ENCODE data around the gene AFF1.

The AFF1 gene

GRCh38 chr4:87128006-87128705 is 193.3 kb downstream of the AFF1 start:
- Histone ChIP-seq H3K79me1 (ENCODE audit: low read depth, low read length) (no peaks in the 10 kb centered on the region), H2AFZ (ENCODE audit: low read length) (no peak overlapping the region), H3K27ac (replicated peaks; ENCODE audit: low read length) (no peak overlapping the region), H3K4ac (ENCODE audit: low read length) (no peak overlapping the region), H3K4me1 (ENCODE audit: control insufficient read depth in 2 of 2, insufficient read depth in 1 of 2, low read depth in 1 of 2, low read length in 2 of 2) (peaks cover 0 to 2% of the 10 kb centered on the region in 2 donors), H2BK15ac (ENCODE audit: low read length) (no peak overlapping the region), H3K23ac (ENCODE audit: low read depth, low read length, poor library complexity) (no peak overlapping the region), H3K4me2 (ENCODE audit: insufficient read depth, low read length, poor library complexity, severe bottlenecking) (no peak overlapping the region), H2BK12ac (ENCODE audit: low read length) (no peak overlapping the region), H4K91ac (ENCODE audit: low read depth, low read length, poor library complexity) (no peak overlapping the region), H3K14ac (ENCODE audit: low read length) (no peak overlapping the region), H2AK5ac (ENCODE audit: low read depth, low read length) (no peak overlapping the region), H3K9me3 (replicated peaks in 1 of 2; ENCODE audit: control insufficient read depth in 2 of 2, insufficient read depth in 1 of 2, low read depth in 1 of 2, low read length in 2 of 2) (no peaks in the 10 kb centered on the region), H3K9ac (ENCODE audit: low read depth, low read length, poor library complexity) (no peak overlapping the region), H3K36me3 (replicated peaks in 1 of 2; ENCODE audit: control insufficient read depth in 2 of 2, insufficient read depth in 2 of 2, low read length in 2 of 2) (peaks cover 20 to 84% of the 10 kb centered on the region in 2 donors), H4K8ac (ENCODE audit: low read depth, low read length) (no peak overlapping the region), H2BK5ac (ENCODE audit: low read length) (no peak overlapping the region), H3K18ac (ENCODE audit: low read length) (no peak overlapping the region), H3K27me3 (ENCODE audit: control insufficient read depth in 3 of 3, insufficient read depth in 3 of 3, low read depth in 1 of 3, low read length in 3 of 3) (no peaks in the 10 kb centered on the region), H3K4me3 (ENCODE audit: low read length in 2 of 2) (no peak overlapping the region), H2BK120ac (ENCODE audit: low read depth, low read length) (no peak overlapping the region)
- DNase-seq (ENCODE audit: low spot score) = no peak
- WGBS, 2 donors (ENCODE audit: extremely low coverage in 2 of 2, insufficient read length in 2 of 2, insufficient replicate concordance in 1 of 2) = no CpG with 5 or more reads among the region's 2 CpGs

- Histone ChIP-seq H3K4ac (ENCODE audit: low read length) (no peak overlapping the region), H3K9ac (ENCODE audit: low read depth, low read length, poor library complexity) (no peak overlapping the region), H3K23ac (ENCODE audit: low read depth, low read length, poor library complexity) (no peak overlapping the region), H2BK12ac (ENCODE audit: low read length) (no peak overlapping the region), H3K14ac (ENCODE audit: low read length) (no peak overlapping the region), H4K8ac (ENCODE audit: low read depth, low read length) (no peak overlapping the region), H2BK120ac (ENCODE audit: low read depth, low read length) (no peak overlapping the region), H2AK5ac (ENCODE audit: low read depth, low read length) (no peak overlapping the region), H4K91ac (ENCODE audit: low read depth, low read length, poor library complexity) (no peak overlapping the region), H3K4me2 (ENCODE audit: insufficient read depth, low read length, poor library complexity, severe bottlenecking) (no peak overlapping the region), H3K27ac (replicated peaks; ENCODE audit: low read length) (no peak overlapping the region), H3K4me1 (ENCODE audit: control insufficient read depth in 2 of 2, insufficient read depth in 1 of 2, low read depth in 1 of 2, low read length in 2 of 2) (peaks cover 0 to 2% of the 10 kb centered on the region in 2 donors), H2BK5ac (ENCODE audit: low read length) (no peak overlapping the region), H3K79me1 (ENCODE audit: low read depth, low read length) (no peaks in the 10 kb centered on the region), H3K27me3 (ENCODE audit: control insufficient read depth in 3 of 3, insufficient read depth in 3 of 3, low read depth in 1 of 3, low read length in 3 of 3) (no peaks in the 10 kb centered on the region), H2BK15ac (ENCODE audit: low read length) (no peak overlapping the region), H3K4me3 (ENCODE audit: low read length in 2 of 2) (no peak overlapping the region), H2AFZ (ENCODE audit: low read length) (no peak overlapping the region), H3K9me3 (replicated peaks in 1 of 2; ENCODE audit: control insufficient read depth in 2 of 2, insufficient read depth in 1 of 2, low read depth in 1 of 2, low read length in 2 of 2) (no peaks in the 10 kb centered on the region), H3K18ac (ENCODE audit: low read length) (no peak overlapping the region), H3K36me3 (replicated peaks in 1 of 2; ENCODE audit: control insufficient read depth in 2 of 2, insufficient read depth in 2 of 2, low read length in 2 of 2) (peaks cover 29 to 97% of the 10 kb centered on the region in 2 donors)
- no CpG with 5 or more reads among the region's 6 CpGs for WGBS, 2 donors (ENCODE audit: extremely low coverage in 2 of 2, insufficient read length in 2 of 2, insufficient replicate concordance in 1 of 2)
- DNase-seq (ENCODE audit: low spot score) = no peak
Measured at GRCh38 chr4:87129681-87130080, 194.9 kb downstream of the AFF1 start.

GRCh38 chr4:87130985-87131703 is 196.3 kb downstream of the AFF1 start:
- Histone ChIP-seq H2BK15ac (ENCODE audit: low read length) (no peak overlapping the region), H3K36me3 (replicated peaks in 1 of 2; ENCODE audit: control insufficient read depth in 2 of 2, insufficient read depth in 2 of 2, low read length in 2 of 2) (peaks cover 30 to 96% of the 10 kb centered on the region in 2 donors), H2BK12ac (ENCODE audit: low read length) (no peak overlapping the region), H3K23ac (ENCODE audit: low read depth, low read length, poor library complexity) (no peak overlapping the region), H3K4me2 (ENCODE audit: insufficient read depth, low read length, poor library complexity, severe bottlenecking) (no peak overlapping the region), H3K79me1 (ENCODE audit: low read depth, low read length) (no peaks in the 10 kb centered on the region), H3K27me3 (ENCODE audit: control insufficient read depth in 3 of 3, insufficient read depth in 3 of 3, low read depth in 1 of 3, low read length in 3 of 3) (no peaks in the 10 kb centered on the region), H3K4me3 (ENCODE audit: low read length in 2 of 2) (no peak overlapping the region), H2AFZ (ENCODE audit: low read length) (no peak overlapping the region), H3K14ac (ENCODE audit: low read length) (no peak overlapping the region), H4K8ac (ENCODE audit: low read depth, low read length) (no peak overlapping the region), H3K27ac (replicated peaks; ENCODE audit: low read length) (no peak overlapping the region), H3K9me3 (replicated peaks in 1 of 2; ENCODE audit: control insufficient read depth in 2 of 2, insufficient read depth in 1 of 2, low read depth in 1 of 2, low read length in 2 of 2) (no peaks in the 10 kb centered on the region), H2AK5ac (ENCODE audit: low read depth, low read length) (no peak overlapping the region), H2BK120ac (ENCODE audit: low read depth, low read length) (no peak overlapping the region), H2BK5ac (ENCODE audit: low read length) (no peak overlapping the region), H3K4me1 (ENCODE audit: control insufficient read depth in 2 of 2, insufficient read depth in 1 of 2, low read depth in 1 of 2, low read length in 2 of 2) (peaks cover 0 to 2% of the 10 kb centered on the region in 2 donors), H3K4ac (ENCODE audit: low read length) (no peak overlapping the region), H3K18ac (ENCODE audit: low read length) (no peak overlapping the region), H4K91ac (ENCODE audit: low read depth, low read length, poor library complexity) (no peak overlapping the region), H3K9ac (ENCODE audit: low read depth, low read length, poor library complexity) (no peak overlapping the region)
- DNase-seq (ENCODE audit: low spot score) = no peak
- WGBS, 2 donors (ENCODE audit: extremely low coverage in 2 of 2, insufficient read length in 2 of 2, insufficient replicate concordance in 1 of 2) = no CpG with 5 or more reads among the region's 7 CpGs

- H3K79me1 ChIP-seq (ENCODE audit: low read depth, low read length) = no peaks in the 10 kb centered on the region
- H2AK5ac ChIP-seq (ENCODE audit: low read depth, low read length) = no peak overlapping the region
- H2BK5ac ChIP-seq (ENCODE audit: low read length) = no peak overlapping the region
- no peak overlapping the region for H3K9ac ChIP-seq (ENCODE audit: low read depth, low read length, poor library complexity)
- no peak overlapping the region for H2BK12ac ChIP-seq (ENCODE audit: low read length)
- peaks cover 0 to 2% of the 10 kb centered on the region in 2 donors for H3K4me1 ChIP-seq (ENCODE audit: control insufficient read depth in 2 of 2, insufficient read depth in 1 of 2, low read depth in 1 of 2, low read length in 2 of 2)
- no peak overlapping the region for H3K4me3 ChIP-seq (ENCODE audit: low read length in 2 of 2)
- H3K27me3 ChIP-seq (ENCODE audit: control insufficient read depth in 3 of 3, insufficient read depth in 3 of 3, low read depth in 1 of 3, low read length in 3 of 3) = no peaks in the 10 kb centered on the region
- H3K4ac ChIP-seq (ENCODE audit: low read length) = no peak overlapping the region
- no peak overlapping the region for H2AFZ ChIP-seq (ENCODE audit: low read length)
- H2BK15ac ChIP-seq (ENCODE audit: low read length) = no peak overlapping the region
- no peak overlapping the region for H3K27ac ChIP-seq (replicated peaks; ENCODE audit: low read length)
- H4K8ac ChIP-seq (ENCODE audit: low read depth, low read length) = no peak overlapping the region
- H2BK120ac ChIP-seq (ENCODE audit: low read depth, low read length) = no peak overlapping the region
- H3K4me2 ChIP-seq (ENCODE audit: insufficient read depth, low read length, poor library complexity, severe bottlenecking) = no peak overlapping the region
- H3K36me3 ChIP-seq (replicated peaks in 1 of 2; ENCODE audit: control insufficient read depth in 2 of 2, insufficient read depth in 2 of 2, low read length in 2 of 2) = peaks cover 32 to 96% of the 10 kb centered on the region in 2 donors
- H3K23ac ChIP-seq (ENCODE audit: low read depth, low read length, poor library complexity) = no peak overlapping the region
- no peak overlapping the region for H3K18ac ChIP-seq (ENCODE audit: low read length)
- H3K9me3 ChIP-seq (replicated peaks in 1 of 2; ENCODE audit: control insufficient read depth in 2 of 2, insufficient read depth in 1 of 2, low read depth in 1 of 2, low read length in 2 of 2) = no peaks in the 10 kb centered on the region
- no peak overlapping the region for H3K14ac ChIP-seq (ENCODE audit: low read length)
- WGBS, 2 donors (ENCODE audit: extremely low coverage in 2 of 2, insufficient read length in 2 of 2, insufficient replicate concordance in 1 of 2) = no CpG with 5 or more reads among the region's 8 CpGs
- DNase-seq (ENCODE audit: low spot score) = no peak
- H4K91ac ChIP-seq (ENCODE audit: low read depth, low read length, poor library complexity) = no peak overlapping the region
Measured at GRCh38 chr4:87132035-87132434, 197.2 kb downstream of the AFF1 start.
